ENCODE results near the gene BMP6. TPM values are rescaled to one million over a fixed set of nuclear protein-coding genes. Genes with fewer than 3 reads are reported as not detected.

BMP6 gene
- total RNA-seq, 1 experiment from 2014 or later: 0.28 TPM

GRCh38 chr6:7721649-7722048, 4.2 kb upstream of the BMP6 start:
- Mint-ChIP-seq H3K36me3 (ENCODE audit: insufficient read depth in 1 of 3, low read depth in 3 of 3) (no peaks in the 10 kb centered on the region; a peak in 1 of 7 replicates), H3K9me3 (peaks cover 0 to under 1% of the 10 kb centered on the region in 2 experiments; a peak in 2 of 5 replicates), H3K27ac (no peak overlapping the region), H3K4me1 (peaks cover 4 to 8% of the 10 kb centered on the region in 2 experiments), H3K4me3 (no peak overlapping the region), H3K27me3 (ENCODE audit: low read depth) (peaks cover 61% of the 10 kb centered on the region)
- H3K56ac ChIP-seq (ENCODE audit: insufficient read length, low read depth, low read length): no peak overlapping the region
- WGBS (ENCODE audit: extremely low coverage, insufficient read length, low lambda C conversion rate): no CpG with 5 or more reads among the region's 3 CpGs
- H3K18ac ChIP-seq (ENCODE audit: insufficient read length, low read depth, low read length): no peak overlapping the region
- no peak overlapping the region for H2BK20ac ChIP-seq (ENCODE audit: low read depth, low read length, poor library complexity, severe bottlenecking)
- H4K91ac ChIP-seq (ENCODE audit: insufficient read length, low read depth, low read length): no peak overlapping the region
- H4K8ac ChIP-seq (replicated peaks; ENCODE audit: insufficient read length, low read depth, low read length): no peak overlapping the region
- H3K9me3 ChIP-seq (ENCODE audit: control insufficient read depth, low read depth, low read length): no peaks in the 10 kb centered on the region
- H4K20me1 ChIP-seq (ENCODE audit: control insufficient read depth, insufficient read depth, insufficient read length): no peaks in the 10 kb centered on the region
- H2BK120ac ChIP-seq (ENCODE audit: low read depth, low read length, poor library complexity, severe bottlenecking): no peak overlapping the region
- H3K79me2 ChIP-seq (ENCODE audit: insufficient read depth, low read length): no peaks in the 10 kb centered on the region
- H3K4me2 ChIP-seq (ENCODE audit: insufficient read depth, insufficient read length, low read length): no peak overlapping the region
- no peaks in the 10 kb centered on the region for H3K4me1 ChIP-seq (ENCODE audit: insufficient read depth, low read length)
- no peak overlapping the region for H3K27ac ChIP-seq (ENCODE audit: insufficient read length, low read depth, low read length)
- H3K4ac ChIP-seq (ENCODE audit: low read depth, low read length): no peak overlapping the region
- no peaks in the 10 kb centered on the region for H3K79me1 ChIP-seq (ENCODE audit: insufficient read depth, low read depth, low read length, poor library complexity, severe bottlenecking)
- peaks cover 5% of the 10 kb centered on the region for H3K23me2 ChIP-seq (ENCODE audit: insufficient read length, low read depth, low read length, poor library complexity, severe bottlenecking)
- peaks cover 28% of the 10 kb centered on the region for H3K27me3 ChIP-seq (ENCODE audit: insufficient read depth, low read length)
- H3K23ac ChIP-seq (ENCODE audit: insufficient read length, low read depth, low read length): no peak overlapping the region
- H2AK5ac ChIP-seq (ENCODE audit: insufficient read length, low read length): no peak overlapping the region
- no peak overlapping the region for H3K9ac ChIP-seq (ENCODE audit: extremely low read depth, insufficient read length, low read length)
- no peak overlapping the region for H3T11ph ChIP-seq (ENCODE audit: low read length)
- H2BK12ac ChIP-seq (ENCODE audit: insufficient read length, low read depth, low read length): no peak overlapping the region
- no peak overlapping the region for H2BK15ac ChIP-seq (ENCODE audit: low read depth, low read length)
- no peak overlapping the region for H3K14ac ChIP-seq (ENCODE audit: insufficient read depth, low read length)
- no peak for DNase-seq
- no peak overlapping the region for H2BK5ac ChIP-seq (ENCODE audit: insufficient read length, low read length)
- TF ChIP-seq CTCF (conservative IDR thresholded peaks at IDR 0.05): no peak
- H2AFZ ChIP-seq (ENCODE audit: low read length): no peak overlapping the region
- H4K5ac ChIP-seq (ENCODE audit: insufficient read length, low read depth, low read length): no peak overlapping the region
